Gastrocnemius medialis (tissue), 4 donors: ENCODE data around the gene CTBP2.

ENCODE experiments used
- CTCF ChIP-seq, 5 experiments: fragments of 450-650 bp in 3 of 5; fragments of 200-600 bp in 2 of 5; sonication (generic) in 2 of 5; IDR thresholded peaks in 4 of 5; conservative IDR thresholded peaks in 1 of 5; 1 replicate in 4 of 5; 2 replicates in 1 of 5; pipeline ENCODE4 v1.5.1; 2016 to 2019; ENCODE audit warnings: antibody characterized with exemption in 5 of 5, mild to moderate bottlenecking in 3 of 5, moderate library complexity in 3 of 5
- POLR2A ChIP-seq, 2 donors: fragments of 450-650 bp; IDR thresholded peaks; one replicate each; pipeline ENCODE4 v1.6.1; 2017; ENCODE audit warnings: antibody characterized with exemption in 2 of 2, mild to moderate bottlenecking in 2 of 2, moderate library complexity in 2 of 2

DNA sequence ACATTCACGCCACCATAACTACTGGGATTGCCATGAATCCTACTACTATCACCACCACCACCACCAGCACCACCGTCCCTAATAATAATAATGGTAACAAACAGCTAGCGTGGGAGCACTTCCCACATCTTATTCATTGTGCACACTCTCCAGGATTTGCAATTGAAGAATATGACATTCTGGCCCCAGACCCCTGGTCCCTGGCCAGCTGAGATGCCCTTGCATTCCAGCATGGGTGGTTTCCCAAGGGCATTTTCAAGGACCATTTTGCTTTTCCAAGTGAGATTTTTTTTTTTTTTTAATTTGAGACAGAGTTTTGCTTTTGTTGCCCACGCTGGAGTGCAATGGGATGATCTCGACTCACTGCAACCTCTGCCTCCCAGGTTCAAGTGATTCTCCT lies 14.7 kb downstream of the CTBP2 start:
- TF ChIP-seq CTCF (IDR thresholded peaks at IDR 0.05 in 4 of 5, conservative IDR thresholded peaks at IDR 0.05 in 1 of 5) (no peak), POLR2A (IDR thresholded peaks at IDR 0.05) (no peak)
